Body of pancreas (tissue), 4 donors: ENCODE data around the gene RPRM. TPM values are rescaled to one million over a fixed set of nuclear protein-coding genes. Genes with fewer than 3 reads are reported as not detected.
"Not testable (repeated sequence)": the region's sequence is repeated elsewhere in the genome, so short reads cannot be mapped to it uniquely, and the experiment has no call there.

Experiments
- ATAC-seq: fragments of 150-250 bp; one replicate; pipeline ENCODE4 v1.9.1; 2016
- DNase-seq, 4 donors: peaks; one replicate each; pipeline ENCODE4 v3.0.0-alpha.2; 2019
- H3K27ac ChIP-seq, 4 donors: fragments of 200-600 bp; sonication (generic); 1 replicate in 3 of 4; 2 replicates in 1 of 4; pipeline versions ENCODE4 v1.5.1 to v1.6.1; 2016 to 2019; ENCODE audit warnings: mild to moderate bottlenecking in 1 of 4, mixed read lengths in 1 of 4, moderate library complexity in 1 of 4
- H3K27me3 ChIP-seq, 2 donors: fragments of 200-600 bp; sonication (generic); one replicate each; pipeline ENCODE4 v1.6.0; 2016; ENCODE audit warnings: mild to moderate bottlenecking in 1 of 2
- H3K36me3 ChIP-seq, 2 donors: fragments of 200-600 bp; sonication (generic); replicated peaks in 1 of 2; 2 replicates each; pipeline ENCODE4 v1.5.1; 2016; ENCODE audit warnings: low read depth in 2 of 2; ENCODE audit not compliant: insufficient read depth in 1 of 2
- H3K4me1 ChIP-seq: fragments of 200-600 bp; sonication (generic); one replicate; pipeline ENCODE4 v1.6.0; 2016
- H3K4me3 ChIP-seq, 2 donors: fragments of 200-600 bp; sonication (generic); 1 replicate in 1 of 2; 2 replicates in 1 of 2; pipeline ENCODE4 v1.5.1; 2016 to 2019
- H3K9me3 ChIP-seq, 3 donors: fragments of 200-600 bp; sonication (generic); 1 replicate in 2 of 3; 2 replicates in 1 of 3; pipeline ENCODE4 v1.5.1; 2016
- CTCF ChIP-seq, 7 experiments: fragments of 450-650 bp in 4 of 7; fragments of 200-600 bp in 3 of 7; sonication (generic) in 3 of 7; IDR thresholded peaks; one replicate each; pipeline ENCODE4 v1.5.1; 2016 to 2019; ENCODE audit warnings: antibody characterized with exemption in 7 of 7
- POLR2A ChIP-seq, 3 donors: fragments of 450-650 bp; IDR thresholded peaks; one replicate each; pipeline ENCODE4 v1.6.1; 2016; ENCODE audit warnings: antibody characterized with exemption in 3 of 3, mild to moderate bottlenecking in 2 of 3
- WGBS, 2 donors: methylation state at CpG; one replicate each; pipeline ENCODE4 v1.1.5; 2017; 5-methylcytosine and 5-hydroxymethylcytosine counted together
- intact Hi-C: fragments of 100-400 bp; cut with DNase I; formaldehyde crosslinking; loops from one replicate; pipeline ENCODE4 v1.15.1; 2023
- total RNA-seq, 2 donors: library from RNA; depleted of rRNA; stranded (reverse); fragments of >200 nt; gene quantifications; one replicate each; pipeline ENCODE4 v1.1.0, GENCODE V29; 2016

RPRM gene
- total RNA-seq, 2 donors from 2014 or later = not detected

GRCh38 chr2:153455403-153455802 lies 23.2 kb downstream of the RPRM start:
- TF ChIP-seq CTCF (IDR thresholded peaks at IDR 0.05) (no peak), POLR2A (IDR thresholded peaks at IDR 0.05) (no peak)
- Histone ChIP-seq H3K4me1 (no peaks in the 10 kb centered on the region), H3K9me3 (no peaks in the 10 kb centered on the region), H3K27me3 (no peaks in the 10 kb centered on the region), H3K4me3 (no peak overlapping the region), H3K27ac (no peak overlapping the region), H3K36me3 (no peaks in the 10 kb centered on the region)
- 69 to 77% methylated on average over 21 of the region's 21 CpGs for whole genome bisulfite sequencing, 2 donors
- intact Hi-C loops = no loop called here
- ATAC-seq (no peak), DNase-seq (no peak)

- DNase-seq (no peak), ATAC-seq (no peak)
- Histone ChIP-seq H3K27ac (no peak overlapping the region), H3K27me3 (no peaks in the 10 kb centered on the region), H3K36me3 (no peaks in the 10 kb centered on the region), H3K4me3 (no peak overlapping the region), H3K9me3 (no peaks in the 10 kb centered on the region), H3K4me1 (no peaks in the 10 kb centered on the region)
- intact Hi-C loops = no loop called here
- TF ChIP-seq POLR2A (IDR thresholded peaks at IDR 0.05) (no peak), CTCF (IDR thresholded peaks at IDR 0.05) (no peak)
- WGBS, 2 donors = 59 to 71% methylated on average over 5 of the region's 5 CpGs
These were observed 27.0 kb downstream of the RPRM start for GRCh38 chr2:153451611-153452010.

DNA sequence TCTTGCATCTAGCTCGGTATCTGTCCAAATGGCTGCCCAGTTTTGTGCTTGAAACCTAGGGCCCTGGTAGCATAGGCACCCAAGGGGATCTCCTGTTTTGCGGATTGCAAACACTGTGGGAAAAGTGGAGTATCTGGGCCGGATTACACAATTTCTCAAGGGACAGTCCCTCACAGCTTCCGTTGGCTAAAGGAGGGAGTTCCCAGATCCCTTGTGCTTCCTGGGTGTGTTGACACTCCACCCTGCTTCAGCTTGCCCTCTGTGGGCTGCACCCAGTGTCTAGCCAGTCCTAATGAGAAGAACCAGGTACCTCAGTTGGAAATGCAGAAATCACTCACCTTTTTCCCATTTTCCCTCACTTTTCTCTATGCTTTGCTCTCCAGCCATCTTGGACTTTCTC lies 35.5 kb downstream of the RPRM start:
- WGBS, 2 donors = 74 to 79% methylated on average over 2 to 3 of the region's 4 CpGs
- H3K4me3 ChIP-seq = no peak overlapping the region
- no peak overlapping the region for H3K27ac ChIP-seq
- H3K27me3 ChIP-seq = no peaks in the 10 kb centered on the region
- intact Hi-C loops = no loop called here
- no peaks in the 10 kb centered on the region for H3K36me3 ChIP-seq
- ATAC-seq = no peak
- H3K4me1 ChIP-seq = no peaks in the 10 kb centered on the region
- DNase-seq = no peak
- TF ChIP-seq POLR2A (IDR thresholded peaks at IDR 0.05) (no peak), CTCF (IDR thresholded peaks at IDR 0.05) (no peak)
- H3K9me3 ChIP-seq = peaks cover 0 to 5% (median 0%) of the 10 kb centered on the region in 3 donors

- 28 to 41% methylated on average over 3 to 5 of the region's 5 CpGs for WGBS, 2 donors
- intact Hi-C loops = not testable (repeated sequence)
These were observed 35.9 kb downstream of the RPRM start for GRCh38 chr2:153442616-153443015.

DNA sequence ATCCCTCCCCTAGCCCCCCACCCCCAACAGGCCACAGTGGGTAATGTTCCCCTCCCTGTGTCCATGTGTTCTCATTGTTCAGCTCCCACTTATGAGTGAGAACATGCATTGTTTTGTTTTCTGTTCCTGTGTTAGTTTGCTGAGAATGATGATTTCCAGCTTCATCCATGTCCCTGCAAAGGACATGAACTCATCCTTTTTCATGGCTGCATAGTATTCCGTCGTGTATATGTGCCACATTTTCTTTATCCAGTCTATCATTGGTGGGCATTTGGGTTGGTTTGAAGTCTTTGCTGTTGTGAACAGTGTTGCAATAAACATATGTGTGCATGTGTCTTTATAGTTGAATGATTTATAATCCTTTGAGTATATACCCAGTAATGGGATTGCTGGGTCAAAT lies 38.5 kb downstream of the RPRM start:
- ATAC-seq, intact Hi-C loops, H3K9me3 ChIP-seq, H3K36me3 ChIP-seq, H3K27me3 ChIP-seq, H3K27ac ChIP-seq, H3K4me3 ChIP-seq, H3K4me1 ChIP-seq, DNase-seq: not testable (repeated sequence)
- WGBS, 2 donors = 63 to 77% methylated on average over 2 of the region's 2 CpGs

More at GRCh38 chr2:153442616-153443015, 35.9 kb downstream of the RPRM start:
- H3K4me3 ChIP-seq, DNase-seq, H3K27ac ChIP-seq, H3K27me3 ChIP-seq, H3K4me1 ChIP-seq, H3K9me3 ChIP-seq, ATAC-seq, H3K36me3 ChIP-seq: not testable (repeated sequence)

- TF ChIP-seq CTCF (IDR thresholded peaks at IDR 0.05) (no peak), POLR2A (IDR thresholded peaks at IDR 0.05) (no peak)
- H3K9me3 ChIP-seq = no peaks in the 10 kb centered on the region
- H3K27me3 ChIP-seq = no peaks in the 10 kb centered on the region
- ATAC-seq = no peak
- no peak for DNase-seq
- 76 to 77% methylated on average over 3 of the region's 3 CpGs for WGBS, 2 donors
- no peaks in the 10 kb centered on the region for H3K36me3 ChIP-seq
- H3K4me1 ChIP-seq = peaks cover 6% of the 10 kb centered on the region
- intact Hi-C loops = no loop called here
- no peak overlapping the region for H3K27ac ChIP-seq
- no peak overlapping the region for H3K4me3 ChIP-seq
These were observed 45.2 kb downstream of the RPRM start for GRCh38 chr2:153433403-153433802.
